Measurements from ENCODE around the gene MEF2C.

MEF2C gene

DNA sequence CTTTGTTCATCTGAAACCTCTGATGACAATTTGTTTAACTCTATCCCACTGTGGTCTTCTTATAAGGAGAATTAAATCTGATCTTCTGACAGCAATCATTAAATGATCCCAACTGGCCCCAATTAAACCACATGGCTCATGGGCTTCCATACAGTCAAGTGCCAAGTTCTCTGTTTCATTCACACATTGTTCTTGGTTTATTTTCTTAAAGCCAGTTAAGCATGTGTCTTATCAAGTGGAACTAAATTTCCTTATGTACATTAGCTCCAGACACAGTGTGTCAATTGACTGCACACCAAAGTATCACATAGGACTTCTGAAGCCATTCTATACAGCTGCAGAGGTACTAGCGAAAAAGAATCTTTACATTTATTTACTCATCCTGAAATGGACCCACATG lies 51.2 kb downstream of the MEF2C start:
- no peaks in the 10 kb centered on the region for H3K36me3 ChIP-seq (ENCODE audit: insufficient read depth, low read length)
- no peaks in the 10 kb centered on the region for H3K9me3 ChIP-seq (ENCODE audit: low read depth, low read length)
- no peak overlapping the region for H3K4me3 ChIP-seq
- no peak for TF ChIP-seq POLR2AphosphoS5 (IDR thresholded peaks at IDR 0.05; ENCODE audit: borderline replicate concordance, low read depth, low read length)
- no peak for TF ChIP-seq FOXP2 (optimal IDR thresholded peaks at IDR 0.05; ENCODE audit: control extremely low read depth, extremely low read length, insufficient read depth)
- no peak for TF ChIP-seq EZH2 (IDR thresholded peaks at IDR 0.05)
- H3K9ac ChIP-seq (ENCODE audit: insufficient read length): no peak overlapping the region
- no peak for DNase-seq (ENCODE audit: low read depth, low spot score)
- no peak overlapping the region for H3K27ac ChIP-seq

DNA sequence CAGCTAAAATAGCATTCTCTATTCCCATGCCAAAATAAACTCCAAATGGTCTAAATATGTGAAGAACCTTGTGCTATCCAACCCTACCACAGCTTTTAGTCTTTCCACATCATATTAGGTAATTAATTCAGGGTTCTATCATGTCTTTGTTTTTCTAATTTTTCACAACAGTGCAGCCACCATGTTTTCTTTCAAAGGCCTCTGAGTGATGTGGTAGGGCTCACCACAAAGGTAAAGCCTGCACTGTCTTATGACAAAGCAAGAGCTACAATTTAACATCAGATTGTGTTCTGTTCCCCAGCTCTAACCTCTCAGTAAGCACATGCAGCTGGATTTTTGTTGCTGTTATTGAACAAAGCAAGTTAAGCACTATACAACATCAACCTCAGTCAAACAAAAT lies 52.4 kb downstream of the MEF2C start:
- no peak overlapping the region for H3K27ac ChIP-seq
- H3K9me3 ChIP-seq (ENCODE audit: low read depth, low read length): no peaks in the 10 kb centered on the region
- no peak for DNase-seq (ENCODE audit: low read depth, low spot score)

DNA sequence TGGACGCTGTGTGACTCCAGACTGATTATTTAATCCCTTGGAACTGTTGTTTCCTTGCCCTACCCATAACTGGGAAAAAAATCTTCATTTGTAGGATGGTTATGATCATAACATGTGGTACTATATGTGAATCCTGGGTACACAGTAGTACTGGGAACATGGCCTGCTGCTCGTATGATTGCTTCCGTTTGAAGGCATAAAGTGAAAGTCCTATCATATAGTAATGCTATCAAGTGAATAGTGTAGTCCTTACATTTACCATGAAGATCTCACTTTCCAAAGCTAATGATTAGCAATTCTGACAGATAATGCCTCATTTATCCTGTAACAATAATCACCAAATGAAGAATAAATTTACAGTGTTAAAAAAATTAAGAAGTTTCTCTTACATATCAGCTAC lies 53.2 kb downstream of the MEF2C start:
- Histone ChIP-seq H3K9ac (ENCODE audit: insufficient read length) (no peak overlapping the region), H3K27ac (no peak overlapping the region), H3K9me3 (ENCODE audit: low read depth, low read length) (no peaks in the 10 kb centered on the region), H3K36me3 (ENCODE audit: insufficient read depth, low read length) (no peaks in the 10 kb centered on the region), H3K4me3 (no peak overlapping the region)
- DNase-seq (ENCODE audit: low read depth, low spot score): no peak
- TF ChIP-seq EZH2 (IDR thresholded peaks at IDR 0.05): no peak
- no peak for TF ChIP-seq POLR2AphosphoS5 (IDR thresholded peaks at IDR 0.05; ENCODE audit: borderline replicate concordance, low read depth, low read length)
- TF ChIP-seq FOXP2 (optimal IDR thresholded peaks at IDR 0.05; ENCODE audit: control extremely low read depth, extremely low read length, insufficient read depth): no peak

More for the DNA sequence above, 52.4 kb downstream of the MEF2C start:
- Histone ChIP-seq H3K9ac (ENCODE audit: insufficient read length) (no peak overlapping the region), H3K36me3 (ENCODE audit: insufficient read depth, low read length) (no peaks in the 10 kb centered on the region), H3K4me3 (no peak overlapping the region)
- no peak for TF ChIP-seq EZH2 (IDR thresholded peaks at IDR 0.05)
- no peak for TF ChIP-seq FOXP2 (optimal IDR thresholded peaks at IDR 0.05; ENCODE audit: control extremely low read depth, extremely low read length, insufficient read depth)
- no peak for TF ChIP-seq POLR2AphosphoS5 (IDR thresholded peaks at IDR 0.05; ENCODE audit: borderline replicate concordance, low read depth, low read length)

DNA sequence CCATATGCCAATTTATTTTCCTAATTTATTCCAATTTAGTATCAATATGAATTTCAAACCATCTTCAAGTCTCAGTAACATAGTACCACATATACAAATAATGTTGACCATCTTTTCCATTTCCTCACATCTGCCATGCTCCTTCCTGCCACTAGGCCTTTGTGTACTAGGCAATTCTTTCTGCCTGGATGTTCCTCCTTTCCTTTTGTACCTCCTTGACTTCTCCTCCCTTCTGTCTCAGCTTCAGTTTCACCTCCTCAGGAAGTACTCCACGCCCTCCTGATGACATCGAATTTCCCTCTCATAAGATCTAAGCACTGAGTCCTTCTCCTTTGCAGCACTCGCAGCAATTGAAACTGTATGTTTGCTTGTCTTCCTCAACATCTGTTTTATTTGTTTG lies 53.9 kb downstream of the MEF2C start:
- TF ChIP-seq EZH2 (IDR thresholded peaks at IDR 0.05): no peak
- Histone ChIP-seq H3K9me3 (ENCODE audit: low read depth, low read length) (no peaks in the 10 kb centered on the region), H3K4me3 (no peak overlapping the region), H3K27ac (no peak overlapping the region), H3K36me3 (ENCODE audit: insufficient read depth, low read length) (no peaks in the 10 kb centered on the region), H3K9ac (ENCODE audit: insufficient read length) (no peak overlapping the region)
- DNase-seq (ENCODE audit: low read depth, low spot score): no peak

DNA sequence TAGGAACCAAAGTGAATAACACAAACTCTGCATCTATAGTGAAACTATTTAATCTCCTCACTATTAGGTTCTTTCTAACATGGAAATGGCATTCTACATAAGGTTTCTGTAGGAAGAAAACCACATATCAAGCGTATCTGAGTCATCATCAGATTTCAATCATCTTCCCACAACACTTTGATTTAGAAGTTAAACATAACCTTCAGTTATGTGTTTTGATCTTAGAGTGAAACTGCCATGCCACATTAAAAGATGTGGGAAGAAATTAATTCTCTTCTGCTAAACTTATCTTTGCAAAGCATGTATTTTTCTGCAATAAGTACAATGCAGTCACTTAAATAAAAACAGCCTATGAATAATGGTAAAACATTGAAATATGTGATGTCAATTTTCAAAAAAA lies 55.0 kb downstream of the MEF2C start:
- H3K36me3 ChIP-seq (ENCODE audit: insufficient read depth, low read length): no peaks in the 10 kb centered on the region
- TF ChIP-seq POLR2AphosphoS5 (IDR thresholded peaks at IDR 0.05; ENCODE audit: borderline replicate concordance, low read depth, low read length) (no peak), EZH2 (IDR thresholded peaks at IDR 0.05) (no peak), FOXP2 (optimal IDR thresholded peaks at IDR 0.05; ENCODE audit: control extremely low read depth, extremely low read length, insufficient read depth) (no peak)
- no peak overlapping the region for H3K9ac ChIP-seq (ENCODE audit: insufficient read length)
- no peak for DNase-seq (ENCODE audit: low read depth, low spot score)
- no peak overlapping the region for H3K27ac ChIP-seq
- H3K9me3 ChIP-seq (ENCODE audit: low read depth, low read length): no peaks in the 10 kb centered on the region
- no peak overlapping the region for H3K4me3 ChIP-seq

DNA sequence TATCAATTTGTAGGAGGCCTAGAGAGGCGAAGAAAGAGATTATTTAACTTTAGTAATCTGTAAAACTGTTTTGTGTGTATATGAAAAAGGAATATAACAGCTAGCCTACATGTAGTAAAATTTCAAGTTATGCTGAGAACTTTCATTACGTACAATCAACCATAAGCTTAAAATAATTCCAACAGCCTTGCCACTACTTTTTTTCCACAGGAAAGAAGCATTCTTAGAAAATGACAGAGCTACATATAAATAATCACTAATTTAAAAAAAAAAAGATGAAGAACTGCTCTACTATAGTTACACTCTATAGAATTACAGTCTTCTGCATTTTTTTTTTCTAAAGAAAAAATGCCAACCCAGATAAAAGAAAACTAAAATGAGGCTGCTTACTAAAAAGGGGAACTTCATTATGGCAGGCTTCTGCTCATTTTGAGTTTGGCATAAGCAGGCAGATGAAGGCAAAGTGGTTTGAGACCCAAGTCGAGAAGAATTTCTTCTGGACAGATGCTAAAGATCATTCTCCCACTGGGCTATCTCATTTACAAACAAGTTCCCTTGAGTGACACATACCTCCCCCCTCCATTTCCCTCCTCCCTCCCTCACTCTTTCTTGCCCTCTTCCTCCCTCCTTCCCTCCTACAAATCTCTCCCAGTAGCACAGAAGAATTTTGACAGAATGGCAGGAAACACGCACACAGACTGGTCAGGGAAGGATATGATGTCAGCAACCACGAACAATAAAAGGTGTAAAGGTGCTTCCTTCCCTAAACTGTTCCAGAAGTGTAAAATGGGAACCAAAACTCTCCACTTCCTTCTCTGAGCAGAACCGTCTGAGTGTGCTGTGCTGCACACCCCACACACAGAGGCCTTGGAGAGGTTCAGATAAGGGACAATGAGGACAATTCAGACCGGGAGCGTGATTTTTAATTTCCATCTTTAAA lies 56.1 kb downstream of the MEF2C start:
- no peaks in the 10 kb centered on the region for H3K36me3 ChIP-seq (ENCODE audit: insufficient read depth, low read length)
- no peak overlapping the region for H3K9ac ChIP-seq (ENCODE audit: insufficient read length)
- DNase-seq (ENCODE audit: low read depth, low spot score): no peak
- H3K27ac ChIP-seq: no peak overlapping the region
- no peaks in the 10 kb centered on the region for H3K9me3 ChIP-seq (ENCODE audit: low read depth, low read length)
- H3K4me3 ChIP-seq: no peak overlapping the region
- TF ChIP-seq POLR2AphosphoS5 (IDR thresholded peaks at IDR 0.05; ENCODE audit: borderline replicate concordance, low read depth, low read length) (no peak), EZH2 (IDR thresholded peaks at IDR 0.05) (no peak), FOXP2 (optimal IDR thresholded peaks at IDR 0.05; ENCODE audit: control extremely low read depth, extremely low read length, insufficient read depth) (no peak)

DNA sequence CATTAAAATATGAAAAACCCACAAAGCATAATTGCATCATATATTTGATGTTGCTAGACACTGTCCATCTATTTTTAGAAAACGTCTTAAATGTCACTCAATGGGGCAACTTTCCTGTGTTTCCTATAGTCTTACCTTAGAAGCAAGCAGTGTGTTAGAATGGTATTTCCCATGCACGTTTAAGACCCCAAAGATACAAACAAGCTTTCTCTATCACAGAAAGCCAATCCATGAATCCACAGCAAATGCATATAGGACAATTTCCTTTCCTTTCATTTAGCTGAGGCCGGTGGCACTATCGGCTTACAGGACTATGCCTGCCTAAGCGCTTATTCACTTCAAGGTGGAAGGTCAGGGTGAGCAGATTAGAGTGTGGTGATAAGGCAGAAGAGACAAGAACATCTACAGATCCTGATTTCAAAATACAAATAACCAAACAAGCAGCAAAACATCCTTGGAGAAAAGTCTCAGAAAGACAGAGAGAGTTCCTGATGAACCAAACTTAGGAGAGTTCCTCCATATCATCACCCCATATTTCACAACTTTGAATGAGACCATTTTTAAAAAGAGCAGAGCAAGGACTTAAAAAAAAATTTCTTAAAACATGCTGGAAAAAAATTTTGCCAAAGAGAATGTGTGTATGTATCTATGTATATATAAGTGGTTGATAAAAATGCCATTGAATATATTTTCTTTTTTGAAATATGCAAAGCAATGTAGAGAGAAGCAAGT lies 57.2 kb downstream of the MEF2C start:
- Histone ChIP-seq H3K9ac (ENCODE audit: insufficient read length) (no peak overlapping the region), H3K4me3 (no peak overlapping the region), H3K36me3 (ENCODE audit: insufficient read depth, low read length) (no peaks in the 10 kb centered on the region), H3K27ac (no peak overlapping the region), H3K9me3 (ENCODE audit: low read depth, low read length) (no peaks in the 10 kb centered on the region)
- no peak for TF ChIP-seq POLR2AphosphoS5 (IDR thresholded peaks at IDR 0.05; ENCODE audit: borderline replicate concordance, low read depth, low read length)
- no peak for TF ChIP-seq EZH2 (IDR thresholded peaks at IDR 0.05)
- no peak for TF ChIP-seq FOXP2 (optimal IDR thresholded peaks at IDR 0.05; ENCODE audit: control extremely low read depth, extremely low read length, insufficient read depth)
- DNase-seq (ENCODE audit: low read depth, low spot score): no peak

DNA sequence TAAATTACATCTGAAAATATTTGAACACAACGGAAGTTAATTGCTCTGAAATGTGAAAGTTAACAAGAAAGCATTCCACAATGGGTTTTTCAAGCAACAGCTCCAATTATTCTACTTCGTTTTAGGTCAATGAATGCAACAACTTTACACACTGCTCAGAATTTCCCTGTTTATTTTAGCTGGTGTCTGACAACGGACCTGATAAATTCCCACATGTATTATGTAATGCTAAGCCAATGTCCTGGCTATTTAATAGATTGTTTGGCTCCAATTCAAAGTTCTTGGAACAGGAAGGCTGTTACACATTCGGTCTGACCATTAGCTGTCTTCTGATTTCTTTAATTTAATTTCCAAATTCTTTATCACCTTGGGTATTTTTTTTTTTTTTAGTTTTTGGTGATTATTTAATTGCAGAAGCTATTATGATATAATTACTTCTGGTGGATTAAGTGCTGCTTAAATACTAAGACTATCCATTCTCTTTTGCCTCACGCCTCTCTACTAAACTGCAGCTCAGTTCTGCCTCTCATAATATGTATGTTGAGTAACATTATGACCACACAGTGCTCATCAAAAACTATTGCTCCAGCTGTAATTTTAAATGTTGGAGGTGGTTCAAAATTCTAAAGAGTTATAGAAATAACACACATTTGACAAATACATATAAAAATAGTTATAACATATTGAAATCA lies 57.9 kb downstream of the MEF2C start:
- Histone ChIP-seq H3K36me3 (ENCODE audit: insufficient read depth, low read length) (no peaks in the 10 kb centered on the region), H3K9me3 (ENCODE audit: low read depth, low read length) (no peaks in the 10 kb centered on the region), H3K4me3 (no peak overlapping the region), H3K27ac (no peak overlapping the region), H3K9ac (ENCODE audit: insufficient read length) (no peak overlapping the region)
- TF ChIP-seq FOXP2 (optimal IDR thresholded peaks at IDR 0.05; ENCODE audit: control extremely low read depth, extremely low read length, insufficient read depth) (no peak), EZH2 (IDR thresholded peaks at IDR 0.05) (no peak), POLR2AphosphoS5 (IDR thresholded peaks at IDR 0.05; ENCODE audit: borderline replicate concordance, low read depth, low read length) (no peak)
- DNase-seq (ENCODE audit: low read depth, low spot score): no peak
